ENCODE results near the gene WFS1. TPM values are rescaled to one million over a fixed set of nuclear protein-coding genes. Genes with fewer than 3 reads are reported as not detected.

WFS1 gene
- total RNA-seq, 1 donor from 2014 or later, result 104 TPM

DNA sequence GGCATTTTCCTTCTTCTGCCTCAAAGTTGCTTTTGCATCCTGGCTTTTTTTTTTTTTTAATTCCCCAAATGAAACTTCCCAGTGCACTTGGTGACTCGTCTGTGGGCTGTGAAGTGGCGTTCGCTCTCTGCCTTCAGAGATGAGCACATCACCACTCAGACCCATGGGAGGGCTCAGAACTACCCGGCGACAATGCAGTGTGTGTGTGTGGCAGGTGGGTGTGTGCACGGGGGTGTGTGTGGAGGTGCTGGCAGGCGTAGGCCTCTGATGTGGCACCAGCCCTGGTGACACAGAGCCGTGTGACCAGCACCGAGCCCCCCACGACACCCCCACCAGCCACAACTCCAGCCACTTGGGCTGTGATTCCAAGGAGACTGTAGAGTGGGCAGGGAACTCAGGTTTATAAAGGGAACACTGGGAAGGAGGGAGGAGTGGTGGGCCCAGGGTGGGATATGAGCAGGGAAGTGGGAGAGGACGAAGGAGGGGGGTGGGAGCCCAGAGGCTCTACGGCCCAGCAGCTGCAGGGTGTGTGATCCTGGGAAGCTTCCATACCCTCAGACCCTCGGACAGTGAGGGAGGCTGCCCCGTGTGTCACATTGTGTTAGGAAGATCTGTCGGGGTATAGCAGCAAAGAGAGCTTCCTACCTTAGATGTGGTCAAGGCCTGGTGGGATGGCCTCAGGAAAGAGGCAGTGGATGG lies 6.0 kb upstream of the WFS1 start:
- no peak for TF ChIP-seq CTCF (IDR thresholded peaks at IDR 0.05; ENCODE audit: borderline replicate concordance)
- DNase-seq, result no peak
- Histone ChIP-seq H3K36me3 (no peaks in the 10 kb centered on the region), H3K27ac (replicated peaks) (no peak overlapping the region), H3K27me3 (ENCODE audit: low read depth) (peaks cover 21% of the 10 kb centered on the region), H3K4me1 (no peaks in the 10 kb centered on the region), H3K9me3 (replicated peaks) (no peaks in the 10 kb centered on the region), H3K4me3 (no peak overlapping the region)
- intact Hi-C loops (cut with micrococcal nuclease), result no loop called here

GRCh38 chr4:6264225-6264540 lies 5.5 kb upstream of the WFS1 start:
- no peak overlapping the region for H3K4me3 ChIP-seq
- no peaks in the 10 kb centered on the region for H3K9me3 ChIP-seq (replicated peaks)
- H3K27ac ChIP-seq (replicated peaks), result no peak overlapping the region
- peaks cover 16% of the 10 kb centered on the region for H3K27me3 ChIP-seq (ENCODE audit: low read depth)
- DNase-seq, result no peak
- H3K4me1 ChIP-seq, result peaks cover 4% of the 10 kb centered on the region
- peak; percentile 77 for TF ChIP-seq CTCF (IDR thresholded peaks at IDR 0.05; ENCODE audit: borderline replicate concordance)
- H3K36me3 ChIP-seq, result no peaks in the 10 kb centered on the region
- intact Hi-C loops (cut with micrococcal nuclease), result no loop called here

DNA sequence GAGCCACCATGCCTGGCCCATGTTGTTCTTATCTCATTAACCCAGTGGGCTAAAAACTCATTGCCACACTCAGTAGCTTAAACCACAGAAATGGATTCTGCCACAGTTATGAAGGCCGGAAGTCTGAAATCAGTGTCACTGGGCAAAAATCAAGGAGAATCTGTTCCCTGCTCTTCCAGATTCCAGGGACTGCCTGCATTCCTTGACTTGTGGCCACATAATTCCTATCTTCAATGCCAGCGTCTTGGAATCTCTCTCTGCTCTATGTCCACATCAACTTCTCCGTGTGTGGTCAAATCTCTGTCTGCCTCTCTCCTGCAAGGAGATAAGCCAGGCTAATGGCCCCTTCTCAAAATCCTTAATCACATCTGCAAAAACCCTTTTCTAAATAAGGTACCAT lies 4.1 kb upstream of the WFS1 start:
- intact Hi-C loops (cut with micrococcal nuclease), result no loop called here
- DNase-seq, result no peak
- no peak for TF ChIP-seq CTCF (IDR thresholded peaks at IDR 0.05; ENCODE audit: borderline replicate concordance)
- H3K27ac ChIP-seq (replicated peaks), result no peak overlapping the region
- H3K27me3 ChIP-seq (ENCODE audit: low read depth), result peaks cover 16% of the 10 kb centered on the region
- H3K4me3 ChIP-seq, result no peak overlapping the region
- H3K36me3 ChIP-seq, result no peaks in the 10 kb centered on the region
- no peaks in the 10 kb centered on the region for H3K9me3 ChIP-seq (replicated peaks)
- peaks cover 12% of the 10 kb centered on the region for H3K4me1 ChIP-seq

- no peak for DNase-seq
- Histone ChIP-seq H3K27ac (replicated peaks) (no peak overlapping the region), H3K36me3 (no peaks in the 10 kb centered on the region), H3K9me3 (replicated peaks) (no peaks in the 10 kb centered on the region), H3K4me1 (peaks cover 33% of the 10 kb centered on the region), H3K4me3 (no peak overlapping the region), H3K27me3 (ENCODE audit: low read depth) (no peaks in the 10 kb centered on the region)
- intact Hi-C loops (cut with micrococcal nuclease), result no loop called here
- TF ChIP-seq CTCF (IDR thresholded peaks at IDR 0.05; ENCODE audit: borderline replicate concordance), result no peak
Measured at GRCh38 chr4:6267573-6267972, 2.1 kb upstream of the WFS1 start.

DNA sequence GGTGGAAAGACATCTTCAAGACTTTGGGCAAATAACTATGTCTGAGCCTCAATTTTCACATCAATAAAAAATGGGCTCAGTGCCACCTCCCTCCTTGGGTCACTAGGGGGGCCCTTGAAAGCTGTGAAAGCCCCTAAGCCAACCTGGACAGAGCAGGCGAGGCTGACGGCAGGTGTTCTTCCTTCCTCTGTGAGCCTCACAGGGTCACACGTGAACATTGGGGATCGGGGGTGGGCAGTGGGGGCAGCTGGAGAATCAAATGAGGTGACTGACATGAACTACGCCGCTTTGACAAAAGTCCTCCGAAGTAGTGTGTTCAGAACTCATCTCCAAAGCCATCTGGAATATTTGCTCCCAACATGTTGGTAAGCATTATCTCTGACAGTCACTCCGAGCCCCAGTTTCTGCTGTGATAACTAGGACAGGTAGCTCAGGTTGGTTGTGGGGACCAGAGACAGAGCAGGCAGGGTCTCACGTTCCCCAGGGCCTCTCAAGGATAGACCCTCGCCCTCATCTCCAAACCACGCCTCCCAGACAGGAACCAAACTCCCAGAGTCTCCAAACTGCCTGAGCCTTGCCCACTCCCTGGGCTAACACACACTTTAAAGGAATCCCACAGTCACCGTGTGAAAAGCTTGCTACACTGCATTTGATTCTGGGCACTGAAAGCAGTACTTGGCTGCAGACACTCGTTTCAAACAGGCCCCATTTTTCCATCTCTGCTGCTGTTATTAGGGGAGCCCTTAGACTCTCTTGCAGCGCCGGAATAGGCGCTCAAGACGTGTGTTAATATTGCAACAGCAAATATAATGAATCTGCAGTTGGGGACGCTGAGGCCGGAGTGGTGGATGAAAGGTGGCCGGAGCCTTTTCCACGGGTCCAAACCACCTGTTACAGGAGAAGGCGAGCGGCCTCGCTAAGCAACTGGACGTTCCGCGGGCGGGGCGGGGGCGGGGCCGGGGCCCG lies 717 bp upstream of the WFS1 start:
- Histone ChIP-seq H3K9me3 (replicated peaks) (no peaks in the 10 kb centered on the region), H3K4me3 (peak overlapping the region; percentile 98), H3K27me3 (ENCODE audit: low read depth) (no peaks in the 10 kb centered on the region), H3K4me1 (peaks cover 46% of the 10 kb centered on the region), H3K36me3 (no peaks in the 10 kb centered on the region), H3K27ac (replicated peaks) (peak overlapping the region; percentile 92)
- no peak for DNase-seq
- intact Hi-C loops (cut with micrococcal nuclease), result no loop called here
- no peak for TF ChIP-seq CTCF (IDR thresholded peaks at IDR 0.05; ENCODE audit: borderline replicate concordance)
